Nephron (organoid): ENCODE data around the gene KIAA1614.
A peak's percentile ranks its signal among the peaks of the same experiment; 100 is the strongest.

Source experiments
- H3K27ac Mint-ChIP-seq, 3 experiments: 2 replicates each; pipeline ENCODE4 v1.8.0; 2020; ENCODE audit warnings: mixed read lengths in 3 of 3, mild to moderate bottlenecking in 2 of 3, moderate library complexity in 1 of 3
- H3K27me3 Mint-ChIP-seq: 2 replicates; pipeline ENCODE4 v1.8.0; 2021; ENCODE audit warnings: low read depth, mild to moderate bottlenecking, moderate library complexity, mixed read lengths
- H3K36me3 Mint-ChIP-seq: 2 replicates; pipeline ENCODE4 v1.8.0; 2020; ENCODE audit warnings: low read depth, mixed read lengths
- H3K4me1 Mint-ChIP-seq: 2 replicates; pipeline ENCODE4 v1.8.0; 2020; ENCODE audit warnings: mixed read lengths
- H3K4me3 Mint-ChIP-seq, 3 experiments: 2 replicates each; pipeline ENCODE4 v1.8.0; 2020; ENCODE audit warnings: mild to moderate bottlenecking in 3 of 3, mixed read lengths in 3 of 3, moderate library complexity in 2 of 3
- H3K9me3 Mint-ChIP-seq: 2 replicates; pipeline ENCODE4 v1.8.0; 2020; ENCODE audit warnings: mixed read lengths
- TF ChIP-seq, protein P1 (sequence below), 3 experiments: fragments of 200-600 bp; sonication (generic); IDR thresholded peaks; one replicate each; pipeline ENCODE4 v1.5.0; 2021; ENCODE audit warnings: antibody characterized with exemption in 3 of 3; ENCODE audit not compliant: unreplicated experiment in 3 of 3

Gene KIAA1614

DNA sequence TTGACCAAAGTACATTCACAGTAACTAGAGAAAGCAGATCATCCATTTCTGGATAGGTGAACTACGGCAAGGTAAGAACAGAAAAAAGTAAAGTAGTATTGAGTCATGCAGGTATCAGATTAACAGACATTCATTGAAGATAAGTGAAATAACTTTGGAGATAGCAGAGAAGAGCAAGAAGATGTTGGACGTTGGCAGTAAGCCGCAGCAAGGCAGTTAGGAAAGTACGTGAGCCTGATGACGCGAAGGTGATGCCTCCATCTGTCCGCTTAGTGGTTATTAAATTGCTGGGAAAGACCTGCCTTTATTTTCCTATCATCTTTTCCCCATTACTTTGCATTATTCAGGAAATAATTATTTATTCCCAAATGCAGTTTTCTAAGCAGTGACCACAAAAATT lies 24.9 kb upstream of the KIAA1614 start:
- Mint-ChIP-seq H3K4me1 (peaks cover 6% of the 10 kb centered on the region), H3K27me3 (no peaks in the 10 kb centered on the region), H3K27ac (no peak overlapping the region), H3K4me3 (no peak overlapping the region), H3K9me3 (no peaks in the 10 kb centered on the region), H3K36me3 (peaks cover 8% of the 10 kb centered on the region)
- TF ChIP-seq, protein P1, sequence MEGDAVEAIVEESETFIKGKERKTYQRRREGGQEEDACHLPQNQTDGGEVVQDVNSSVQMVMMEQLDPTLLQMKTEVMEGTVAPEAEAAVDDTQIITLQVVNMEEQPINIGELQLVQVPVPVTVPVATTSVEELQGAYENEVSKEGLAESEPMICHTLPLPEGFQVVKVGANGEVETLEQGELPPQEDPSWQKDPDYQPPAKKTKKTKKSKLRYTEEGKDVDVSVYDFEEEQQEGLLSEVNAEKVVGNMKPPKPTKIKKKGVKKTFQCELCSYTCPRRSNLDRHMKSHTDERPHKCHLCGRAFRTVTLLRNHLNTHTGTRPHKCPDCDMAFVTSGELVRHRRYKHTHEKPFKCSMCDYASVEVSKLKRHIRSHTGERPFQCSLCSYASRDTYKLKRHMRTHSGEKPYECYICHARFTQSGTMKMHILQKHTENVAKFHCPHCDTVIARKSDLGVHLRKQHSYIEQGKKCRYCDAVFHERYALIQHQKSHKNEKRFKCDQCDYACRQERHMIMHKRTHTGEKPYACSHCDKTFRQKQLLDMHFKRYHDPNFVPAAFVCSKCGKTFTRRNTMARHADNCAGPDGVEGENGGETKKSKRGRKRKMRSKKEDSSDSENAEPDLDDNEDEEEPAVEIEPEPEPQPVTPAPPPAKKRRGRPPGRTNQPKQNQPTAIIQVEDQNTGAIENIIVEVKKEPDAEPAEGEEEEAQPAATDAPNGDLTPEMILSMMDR (IDR thresholded peaks at IDR 0.05; ENCODE audit: unreplicated experiment in 3 of 3) = no peak

DNA sequence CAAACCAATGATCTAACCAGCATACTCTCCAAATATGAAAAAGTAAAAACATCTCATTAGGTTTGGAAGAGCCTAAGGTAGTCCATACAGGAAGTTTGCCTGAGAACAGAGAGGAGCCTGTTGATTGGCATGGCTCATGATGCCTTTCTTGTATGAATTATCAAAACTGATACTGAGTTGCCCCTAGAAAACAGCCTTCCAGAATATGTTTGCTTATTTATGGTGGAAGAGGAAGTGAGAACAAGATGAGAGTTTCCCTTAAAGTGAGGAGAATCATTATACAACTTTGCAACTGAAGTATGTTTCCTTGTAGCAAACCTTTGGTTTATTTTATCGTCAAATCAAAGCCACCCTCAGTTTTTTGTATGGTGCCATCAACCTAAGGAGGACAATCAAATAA lies 23.8 kb upstream of the KIAA1614 start:
- Mint-ChIP-seq H3K4me3 (no peak overlapping the region), H3K9me3 (no peaks in the 10 kb centered on the region), H3K36me3 (peaks cover 5% of the 10 kb centered on the region), H3K27me3 (no peaks in the 10 kb centered on the region), H3K27ac (no peak overlapping the region), H3K4me1 (peaks cover 6% of the 10 kb centered on the region)
- TF ChIP-seq, protein P1 (IDR thresholded peaks at IDR 0.05; ENCODE audit: unreplicated experiment in 3 of 3) = no peak

DNA sequence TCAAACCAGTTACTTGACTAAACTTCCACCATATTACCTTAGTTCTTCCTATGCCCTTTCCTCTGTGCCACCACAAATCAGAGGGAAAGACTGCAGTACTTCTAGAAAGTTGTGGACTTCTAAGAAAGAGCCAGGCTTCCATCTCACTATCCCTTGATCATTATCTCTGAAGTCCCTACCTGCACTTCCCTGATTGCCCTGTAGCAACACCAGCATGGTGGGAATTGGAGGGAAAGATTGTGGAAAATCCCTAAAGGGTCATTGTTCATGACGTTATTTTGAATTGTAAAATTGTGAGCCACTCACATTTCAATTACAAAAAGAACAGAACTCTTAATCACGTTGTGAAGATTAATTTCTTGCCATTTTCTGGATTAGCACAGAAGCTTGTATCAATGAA lies 23.4 kb upstream of the KIAA1614 start:
- TF ChIP-seq, protein P1 (IDR thresholded peaks at IDR 0.05; ENCODE audit: unreplicated experiment in 3 of 3) = no peak
- no peaks in the 10 kb centered on the region for H3K27me3 Mint-ChIP-seq
- H3K4me1 Mint-ChIP-seq = peaks cover 6% of the 10 kb centered on the region
- no peaks in the 10 kb centered on the region for H3K9me3 Mint-ChIP-seq
- no peak overlapping the region for H3K4me3 Mint-ChIP-seq
- H3K27ac Mint-ChIP-seq = no peak overlapping the region
- peaks cover 4% of the 10 kb centered on the region for H3K36me3 Mint-ChIP-seq

DNA sequence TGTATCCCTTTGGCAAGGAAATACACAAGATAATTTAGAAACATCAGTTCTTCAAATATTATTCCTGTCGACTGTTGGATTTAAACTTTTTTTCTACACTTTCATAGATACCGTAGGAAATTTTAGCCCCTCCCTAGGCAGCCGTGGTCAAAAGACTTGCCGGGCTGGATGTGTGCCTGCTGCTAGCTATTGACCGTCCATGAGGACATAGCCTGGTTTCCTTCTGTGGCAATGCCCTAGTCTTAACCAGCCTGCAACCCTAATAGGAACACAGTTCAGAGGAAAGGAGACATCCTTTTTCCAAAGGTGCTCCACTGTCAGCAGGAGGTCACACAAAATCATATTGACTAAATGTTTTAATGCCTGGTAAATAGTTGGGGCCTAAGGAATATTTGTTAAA lies 20.4 kb upstream of the KIAA1614 start:
- H3K9me3 Mint-ChIP-seq = no peaks in the 10 kb centered on the region
- H3K4me3 Mint-ChIP-seq = no peak overlapping the region
- TF ChIP-seq, protein P1 (IDR thresholded peaks at IDR 0.05; ENCODE audit: unreplicated experiment in 3 of 3) = no peak
- no peaks in the 10 kb centered on the region for H3K4me1 Mint-ChIP-seq
- peaks cover 4% of the 10 kb centered on the region for H3K36me3 Mint-ChIP-seq
- no peak overlapping the region for H3K27ac Mint-ChIP-seq
- no peaks in the 10 kb centered on the region for H3K27me3 Mint-ChIP-seq

DNA sequence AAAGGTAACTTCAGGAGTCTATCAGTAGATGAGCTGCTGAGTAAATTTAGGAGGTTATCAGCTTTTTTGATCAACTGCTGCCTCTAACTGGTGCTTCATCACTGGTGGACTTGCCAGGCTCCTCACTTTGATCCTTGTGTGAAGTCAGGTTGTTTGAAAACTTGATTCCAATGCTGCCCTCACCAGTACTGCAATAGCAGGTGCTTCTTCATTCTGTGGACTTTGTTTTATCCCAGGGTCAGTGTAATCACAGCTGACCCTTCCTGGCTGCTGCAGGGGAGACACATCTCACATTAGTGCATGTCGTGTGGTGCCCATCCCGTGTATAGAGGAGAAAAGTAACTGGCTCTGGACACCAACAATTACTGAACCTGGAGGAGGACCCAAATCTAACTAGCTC lies 20.0 kb upstream of the KIAA1614 start:
- Mint-ChIP-seq H3K27me3 (no peaks in the 10 kb centered on the region), H3K36me3 (peaks cover 3% of the 10 kb centered on the region), H3K4me3 (no peak overlapping the region), H3K9me3 (no peaks in the 10 kb centered on the region), H3K27ac (peak overlapping the region in 1 of 3 experiments; percentile 36), H3K4me1 (no peaks in the 10 kb centered on the region)
- TF ChIP-seq, protein P1 (IDR thresholded peaks at IDR 0.05; ENCODE audit: unreplicated experiment in 3 of 3) = no peak

DNA sequence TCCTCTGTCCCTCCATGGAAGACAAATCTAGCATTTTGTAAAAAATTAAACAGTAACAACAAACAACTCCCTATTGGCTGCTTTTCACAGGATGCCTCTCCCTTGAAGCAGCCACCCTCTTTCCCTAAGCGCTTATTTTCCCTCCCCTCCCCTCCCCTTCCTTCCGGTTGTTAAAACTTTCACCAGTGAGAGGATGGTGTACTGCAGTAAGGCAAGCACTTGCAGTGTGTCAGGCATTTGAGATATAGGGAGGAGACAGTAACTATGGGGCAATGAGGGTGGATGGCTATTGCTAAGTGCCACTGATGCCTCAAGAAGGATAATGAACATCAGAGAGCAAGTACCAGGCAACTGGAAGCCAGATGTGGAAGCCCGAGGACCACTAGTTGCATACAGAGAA lies 19.1 kb upstream of the KIAA1614 start:
- no peaks in the 10 kb centered on the region for H3K27me3 Mint-ChIP-seq
- no peaks in the 10 kb centered on the region for H3K9me3 Mint-ChIP-seq
- no peaks in the 10 kb centered on the region for H3K36me3 Mint-ChIP-seq
- H3K4me3 Mint-ChIP-seq = no peak overlapping the region
- H3K27ac Mint-ChIP-seq = no peak overlapping the region
- H3K4me1 Mint-ChIP-seq = peaks cover 5% of the 10 kb centered on the region
- TF ChIP-seq, protein P1 (IDR thresholded peaks at IDR 0.05; ENCODE audit: unreplicated experiment in 3 of 3) = no peak
